Heart left ventricle (tissue), 16 donors: ENCODE results near the gene HTD2. TPM values are rescaled to one million over a fixed set of nuclear protein-coding genes. Genes with fewer than 3 reads are reported as not detected.
A peak's percentile ranks its signal among the peaks of the same experiment; 100 is the strongest.

Source experiments
- ATAC-seq, 4 donors: fragments of 200-7000 bp; cut with Tn5 transposase; one replicate each; pipeline ENCODE4 v1.9.1; 2020 to 2022; ENCODE audit warnings: moderate library complexity in 4 of 4, mild to moderate bottlenecking in 3 of 4, moderate number of reproducible peaks in 1 of 4
- DNase-seq, 5 donors: peaks; one replicate each; pipeline ENCODE4 v3.0.0-alpha.2; 2020
- H3K27ac ChIP-seq, 12 donors: fragments of 200-600 bp; sonication (generic) in 4 of 12; one replicate each; pipeline versions ENCODE4 v1.5.0 to v1.8.0; 2016 to 2022; ENCODE audit warnings: mild to moderate bottlenecking in 2 of 12
- H3K27me3 ChIP-seq, 9 donors: fragments of 200-600 bp; sonication (generic) in 2 of 9; one replicate each; pipeline versions ENCODE4 v1.5.1 to v1.8.0; 2016 to 2022; ENCODE audit warnings: mild to moderate bottlenecking in 3 of 9
- H3K36me3 ChIP-seq, 9 donors: fragments of 200-600 bp; sonication (generic) in 2 of 9; one replicate each; pipeline versions ENCODE4 v1.5.0 to v1.8.0; 2018 to 2022; ENCODE audit warnings: mild to moderate bottlenecking in 2 of 9
- H3K4me1 ChIP-seq, 12 donors: fragments of 200-600 bp; sonication (generic) in 4 of 12; one replicate each; pipeline versions ENCODE4 v1.5.0 to v1.8.0; 2016 to 2022; ENCODE audit warnings: mild to moderate bottlenecking in 3 of 12
- H3K4me3 ChIP-seq, 12 donors: fragments of 200-600 bp; sonication (generic) in 4 of 12; one replicate each; pipeline versions ENCODE4 v1.5.0 to v1.8.0; 2017 to 2022; ENCODE audit warnings: mild to moderate bottlenecking in 9 of 12, moderate library complexity in 4 of 12
- H3K9me3 ChIP-seq, 12 donors: fragments of 200-600 bp; sonication (generic) in 4 of 12; one replicate each; pipeline versions ENCODE4 v1.5.0 to v1.8.0; 2016 to 2022; ENCODE audit warnings: mild to moderate bottlenecking in 1 of 12
- CTCF ChIP-seq, 12 donors: fragments of 200-600 bp; sonication (generic) in 4 of 12; IDR thresholded peaks; one replicate each; pipeline versions ENCODE4 v1.5.0 to v1.8.0; 2018 to 2022; ENCODE audit warnings: antibody characterized with exemption in 12 of 12, mild to moderate bottlenecking in 5 of 12
- POLR2A ChIP-seq, 2 donors: fragments of 450-650 bp; IDR thresholded peaks; one replicate each; pipeline ENCODE4 v1.6.1; 2017; ENCODE audit warnings: antibody characterized with exemption in 2 of 2, mild to moderate bottlenecking in 2 of 2, moderate library complexity in 2 of 2
- WGBS, 4 donors: extraction: QIAGEN DNeasy Blood & Tissue Kit in 2 of 4; methylation state at CpG; one replicate each; pipeline versions ENCODE4 v1.1.5 to v1.1.7; 2013 to 2018; 5-methylcytosine and 5-hydroxymethylcytosine counted together
- intact Hi-C, 10 donors: fragments of 100-400 bp; cut with DNase I; formaldehyde crosslinking; loops; one replicate each; pipeline versions ENCODE4 v1.11.1 to v1.14.2; 2022
- polyA plus RNA-seq, 2 donors: library from polyadenylated mRNA; stranded (reverse); fragments of 200-250 nt; gene quantifications; one replicate each; pipeline ENCODE4 v1.2.3, GENCODE V29; 2013
- total RNA-seq, 9 donors: library from RNA; depleted of rRNA in 2 of 9; stranded (reverse); fragments of >200 nt in 2 of 9; fragmentation: NEBNext Ultra II Directional in 3 of 9; extraction: Animal tissue kit (Norgen Biotek cat#: 25700) in 3 of 9; gene quantifications; one replicate each; pipeline versions ENCODE4 v1.1.0 to v1.2.4, GENCODE V29; 2016 to 2023
- donor health status: ischemic (EF 13 %, LVEDD 7.1; RV severe dilation, severe dysfunction).
- donor health status: healthy with polysubstance abuse.
- donor health status: DM: no; HTN: yes; CAD: no.
- donor health status: DM: no; HTN: no; CAD: no.
- donor health status: ischemic (EF 25% LVEDD 6.9; RV normal size, moderate dysfunction).
- donor health status: ischemic (EF 25% LVEDD 5.7; RV mildly dilated, moderate dysfunction).
- donor health status: healthy.
- donor health status: DM: yes; HTN: yes; CAD: no.
- donor health status: ischemic (EF 35%, LVEDD 5.7; RV mildly dilated, moderate dysfunction).
- donor health status: nonischemic (EF 11% LVEDD 7.7; RV severe dilation, severe dysfunction).
- donor health status: DM: yes; HTN: yes; CAD: no.
- donor health status: PGD.
- donor health status: ischemic (EF 29% LVEDD 5.4; RV normal size, mild dysfunction).
- donor health status: nonischemic (EF 23%, LVEDD 6.1; RV moderate dilation, normal function).

The HTD2 gene
- total and polyA plus RNA-seq, 11 donors, result 2.7 to 21.6 (median 12.4) TPM

- 80 to 84% (median 83%) methylated on average over 4 of the region's 4 CpGs for WGBS, 4 donors
Observed at GRCh38 chr3:58331593-58332152, 25.4 kb downstream of the HTD2 start.

GRCh38 chr3:58332575-58333188, 26.4 kb downstream of the HTD2 start, which contains the start of gene PXK:
Gene PXK (plus strand): TSS chr3:58332892. CDS start chr3:58332989, 97 bp downstream.
- TF ChIP-seq POLR2A (IDR thresholded peaks at IDR 0.05) (peak in 1 of 2 donors; percentile 61), CTCF (IDR thresholded peaks at IDR 0.05) (peak in 4 of 12 donors; percentile 9 to 32 (median 18))
- Histone ChIP-seq H3K27ac (peak within 1 kb of the TSS; percentile 10 to 74 (median 63)), H3K4me1 (peaks cover 0 to 55% (median 20%) of the 10 kb centered on the region in 12 donors), H3K27me3 (no peaks in the 10 kb centered on the region), H3K4me3 (peak within 1 kb of the TSS; percentile 57 to 98 (median 78)), H3K9me3 (no peaks in the 10 kb centered on the region), H3K36me3 (peaks cover 0 to 2% (median 0%) of the 10 kb centered on the region in 9 donors)
- WGBS, 4 donors, result 0 to 1% (median 0%) methylated on average over 2 to 79 of the region's 79 CpGs
- peak; percentile 84 to 92 (median 88) for DNase-seq
- ATAC-seq, result peak; percentile 78 to 97 (median 94)
- intact Hi-C loops, result loop anchor here (1.0 to 10.0 kb wide), 7 partner anchors 80 to 162 kb away; partner anchors contain the start of genes KCTD6 (in 8 of the 10) and PDHB (in 1 of the 10)

More at GRCh38 chr3:58331593-58332152, 25.4 kb downstream of the HTD2 start:
- no peak for TF ChIP-seq CTCF (IDR thresholded peaks at IDR 0.05)
- Histone ChIP-seq H3K27ac (no peak overlapping the region), H3K4me1 (peaks cover 0 to 45% (median 20%) of the 10 kb centered on the region in 12 donors), H3K9me3 (no peaks in the 10 kb centered on the region), H3K27me3 (no peaks in the 10 kb centered on the region), H3K4me3 (peak overlapping the region in 1 of 12 donors; percentile 83), H3K36me3 (no peaks in the 10 kb centered on the region)
- ATAC-seq, result no peak
- no peak for DNase-seq
- intact Hi-C loops, result loop anchor here (1.0 to 10.0 kb wide), 7 partner anchors 81 to 163 kb away; partner anchors contain the start of genes KCTD6 (in 8 of the 10) and PDHB (in 1 of the 10)

GRCh38 chr3:58333206-58334012, 27.1 kb downstream of the HTD2 start:
- Histone ChIP-seq H3K9me3 (no peaks in the 10 kb centered on the region), H3K4me3 (peak overlapping the region; percentile 57 to 98 (median 78)), H3K27me3 (no peaks in the 10 kb centered on the region), H3K36me3 (peaks cover 0 to 2% (median 0%) of the 10 kb centered on the region in 9 donors), H3K4me1 (peaks cover 0 to 55% (median 20%) of the 10 kb centered on the region in 12 donors), H3K27ac (peak overlapping the region; percentile 10 to 74 (median 63))
- 0 to 2% (median 0%) methylated on average over 9 to 37 of the region's 37 CpGs for WGBS, 4 donors
- intact Hi-C loops, result loop anchor here (2.0 to 10.0 kb wide), 5 partner anchors 79 to 161 kb away; partner anchors contain the start of gene KCTD6 (in 8 of the 10)
- TF ChIP-seq POLR2A (IDR thresholded peaks at IDR 0.05) (no peak), CTCF (IDR thresholded peaks at IDR 0.05) (peak in 2 of 12 donors; percentile 28 to 33)
- peak in 4 of 5 donors; percentile 19 to 72 (median 30) for DNase-seq
- peak in 2 of 4 donors; percentile 4 to 57 for ATAC-seq
